OCI-LY1 (cell line): ENCODE measurements around the gene PLVAP.

Experiments
- H2AFZ ChIP-seq: fragments of 200-600 bp; sonication (generic), shearing (Covaris generic); 2 replicates; pipeline ENCODE4 v1.6.0; 2014; ENCODE audit warnings: antibody characterized with exemption, mild to moderate bottlenecking, low read length
- H3F3A ChIP-seq: fragments of 200-600 bp; sonication (generic), shearing (Covaris generic); 2 replicates; pipeline ENCODE4 v1.6.0; 2014; ENCODE audit warnings: mild to moderate bottlenecking, antibody characterized with exemption, low read length, moderate library complexity; ENCODE audit not compliant: insufficient read depth
- H3K27ac ChIP-seq: fragments of 200-600 bp; sonication (generic); 2 replicates; pipeline ENCODE4 v1.5.1; 2014; ENCODE audit warnings: low read length, mixed run types, mild to moderate bottlenecking, low read depth; ENCODE audit not compliant: poor library complexity, severe bottlenecking
- H3K27me3 ChIP-seq: fragments of 200-600 bp; sonication (generic); 2 replicates; pipeline ENCODE4 v1.6.0; 2014; ENCODE audit warnings: antibody characterized with exemption, mild to moderate bottlenecking, low read length, moderate library complexity; ENCODE audit not compliant: insufficient read depth
- H3K36me3 ChIP-seq: fragments of 200-600 bp; sonication (generic); 2 replicates; pipeline ENCODE4 v1.6.1; 2014; ENCODE audit warnings: mild to moderate bottlenecking, antibody characterized with exemption, low read length, moderate library complexity, mixed read lengths; ENCODE audit not compliant: insufficient read depth
- H3K4me1 ChIP-seq: fragments of 200-600 bp; sonication (generic); 2 replicates; pipeline ENCODE4 v1.5.1; 2014; ENCODE audit warnings: mild to moderate bottlenecking, low read length, moderate library complexity; ENCODE audit not compliant: insufficient read depth, severe bottlenecking
- H3K4me2 ChIP-seq: fragments of 200-600 bp; sonication (generic), shearing (Covaris generic); 2 replicates; pipeline ENCODE4 v1.6.1; 2014; ENCODE audit warnings: low read length
- H3K4me3 ChIP-seq: fragments of 200-600 bp; sonication (generic); 2 replicates; pipeline ENCODE4 v1.5.1; 2014; ENCODE audit warnings: low read length, low read depth, mild to moderate bottlenecking, mixed read lengths; ENCODE audit not compliant: poor library complexity, severe bottlenecking
- H3K79me2 ChIP-seq: fragments of 200-600 bp; shearing (Covaris generic); 2 replicates; pipeline ENCODE4 v1.6.1; 2016; ENCODE audit warnings: mixed run types, low read length, mixed read lengths; ENCODE audit not compliant: insufficient read depth
- H3K9ac ChIP-seq: fragments of 200-600 bp; sonication (generic), shearing (Covaris generic); 2 replicates; pipeline ENCODE4 v1.6.1; 2014; ENCODE audit warnings: mild to moderate bottlenecking, low read length, mixed read lengths
- H3K9me2 ChIP-seq: fragments of 200-600 bp; sonication (generic), shearing (Covaris generic); 2 replicates; pipeline ENCODE4 v1.6.1; 2014; ENCODE audit warnings: low read depth, mild to moderate bottlenecking, low read length, mixed read lengths
- H3K9me3 ChIP-seq: fragments of 200-600 bp; shearing (Covaris generic); 2 replicates; pipeline ENCODE4 v1.6.1; 2014; ENCODE audit warnings: low read length, mixed read lengths
- H4K20me1 ChIP-seq: fragments of 200-600 bp; sonication (generic), shearing (Covaris generic); 2 replicates; pipeline ENCODE4 v1.6.0; 2016; ENCODE audit warnings: mild to moderate bottlenecking, low read length; ENCODE audit not compliant: insufficient read depth
- EZH2 ChIP-seq: fragments of 200-600 bp; sonication (generic), shearing (Covaris generic); IDR thresholded peaks from 2 replicates; pipeline ENCODE4 v1.8.0; 2017; ENCODE audit warnings: borderline replicate concordance, mixed run types, mild to moderate bottlenecking, antibody characterized with exemption, low read length, moderate library complexity, mixed read lengths
- TF ChIP-seq, protein P1 (sequence below): fragments of 200-600 bp; sonication (generic), shearing (Covaris generic); IDR thresholded peaks from 2 replicates; pipeline ENCODE4 v1.5.1; 2017; ENCODE audit warnings: mild to moderate bottlenecking, antibody characterized with exemption, low read length, moderate library complexity, mixed read lengths

Gene PLVAP

DNA sequence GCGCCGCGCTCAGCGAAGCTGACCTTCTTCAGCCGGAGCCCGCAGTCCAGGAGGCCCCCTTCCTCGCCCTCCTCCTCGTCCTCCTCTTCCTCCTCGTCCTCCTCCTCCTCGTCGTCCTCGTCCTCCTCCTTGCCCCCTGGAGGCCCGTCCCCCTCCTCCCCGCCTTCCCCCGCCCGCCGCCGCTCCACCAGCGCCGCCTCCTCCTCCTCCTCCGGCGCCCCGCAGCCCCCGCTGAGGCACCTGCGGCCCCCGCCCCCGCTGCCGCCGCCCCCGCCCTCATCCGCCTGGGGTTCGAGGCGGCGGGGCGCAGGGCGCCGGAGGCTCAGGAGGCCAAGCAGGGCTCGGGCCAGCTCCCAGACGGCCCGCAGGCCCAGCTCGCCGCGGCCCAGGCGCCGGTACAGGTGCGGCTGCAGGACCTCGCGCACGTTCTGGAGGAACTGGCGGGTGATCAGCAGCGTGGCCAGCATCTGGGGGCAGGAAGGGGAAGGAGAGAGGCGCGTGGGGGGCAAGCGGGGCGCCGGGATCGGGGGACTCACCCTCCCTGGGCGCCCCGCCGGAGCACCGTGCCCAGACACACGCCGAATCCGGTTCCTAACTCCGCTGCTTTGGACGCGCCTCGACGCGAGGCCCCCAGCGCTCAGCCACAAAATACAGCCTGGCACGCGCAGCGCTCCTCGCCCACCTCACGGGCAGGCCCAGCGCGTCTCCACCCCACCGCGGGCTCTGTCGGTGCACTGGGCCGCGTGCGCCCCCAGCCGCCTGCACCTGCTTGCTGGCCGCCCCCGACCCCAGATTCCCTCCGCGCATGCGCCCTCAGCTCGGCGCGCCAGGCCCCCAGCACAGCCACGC is 48.4 kb downstream of the PLVAP start:
- Histone ChIP-seq H3K9me2 (no peaks in the 10 kb centered on the region), H3K36me3 (peaks cover 5% of the 10 kb centered on the region; the same call in 1 of the 2 replicates), H3K79me2 (no peaks in the 10 kb centered on the region), H3K4me2 (peak overlapping the region; percentile 52), H3K4me3 (no peak overlapping the region), H4K20me1 (no peaks in the 10 kb centered on the region), H2AFZ (no peak overlapping the region), H3K9me3 (no peaks in the 10 kb centered on the region), H3K9ac (no peak overlapping the region), H3K4me1 (peaks cover 7% of the 10 kb centered on the region), H3F3A (no peaks in the 10 kb centered on the region), H3K27me3 (no peaks in the 10 kb centered on the region; the same call in 1 of the 2 replicates), H3K27ac (no peak overlapping the region)
- TF ChIP-seq, protein P1, sequence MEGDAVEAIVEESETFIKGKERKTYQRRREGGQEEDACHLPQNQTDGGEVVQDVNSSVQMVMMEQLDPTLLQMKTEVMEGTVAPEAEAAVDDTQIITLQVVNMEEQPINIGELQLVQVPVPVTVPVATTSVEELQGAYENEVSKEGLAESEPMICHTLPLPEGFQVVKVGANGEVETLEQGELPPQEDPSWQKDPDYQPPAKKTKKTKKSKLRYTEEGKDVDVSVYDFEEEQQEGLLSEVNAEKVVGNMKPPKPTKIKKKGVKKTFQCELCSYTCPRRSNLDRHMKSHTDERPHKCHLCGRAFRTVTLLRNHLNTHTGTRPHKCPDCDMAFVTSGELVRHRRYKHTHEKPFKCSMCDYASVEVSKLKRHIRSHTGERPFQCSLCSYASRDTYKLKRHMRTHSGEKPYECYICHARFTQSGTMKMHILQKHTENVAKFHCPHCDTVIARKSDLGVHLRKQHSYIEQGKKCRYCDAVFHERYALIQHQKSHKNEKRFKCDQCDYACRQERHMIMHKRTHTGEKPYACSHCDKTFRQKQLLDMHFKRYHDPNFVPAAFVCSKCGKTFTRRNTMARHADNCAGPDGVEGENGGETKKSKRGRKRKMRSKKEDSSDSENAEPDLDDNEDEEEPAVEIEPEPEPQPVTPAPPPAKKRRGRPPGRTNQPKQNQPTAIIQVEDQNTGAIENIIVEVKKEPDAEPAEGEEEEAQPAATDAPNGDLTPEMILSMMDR, result no peak

DNA sequence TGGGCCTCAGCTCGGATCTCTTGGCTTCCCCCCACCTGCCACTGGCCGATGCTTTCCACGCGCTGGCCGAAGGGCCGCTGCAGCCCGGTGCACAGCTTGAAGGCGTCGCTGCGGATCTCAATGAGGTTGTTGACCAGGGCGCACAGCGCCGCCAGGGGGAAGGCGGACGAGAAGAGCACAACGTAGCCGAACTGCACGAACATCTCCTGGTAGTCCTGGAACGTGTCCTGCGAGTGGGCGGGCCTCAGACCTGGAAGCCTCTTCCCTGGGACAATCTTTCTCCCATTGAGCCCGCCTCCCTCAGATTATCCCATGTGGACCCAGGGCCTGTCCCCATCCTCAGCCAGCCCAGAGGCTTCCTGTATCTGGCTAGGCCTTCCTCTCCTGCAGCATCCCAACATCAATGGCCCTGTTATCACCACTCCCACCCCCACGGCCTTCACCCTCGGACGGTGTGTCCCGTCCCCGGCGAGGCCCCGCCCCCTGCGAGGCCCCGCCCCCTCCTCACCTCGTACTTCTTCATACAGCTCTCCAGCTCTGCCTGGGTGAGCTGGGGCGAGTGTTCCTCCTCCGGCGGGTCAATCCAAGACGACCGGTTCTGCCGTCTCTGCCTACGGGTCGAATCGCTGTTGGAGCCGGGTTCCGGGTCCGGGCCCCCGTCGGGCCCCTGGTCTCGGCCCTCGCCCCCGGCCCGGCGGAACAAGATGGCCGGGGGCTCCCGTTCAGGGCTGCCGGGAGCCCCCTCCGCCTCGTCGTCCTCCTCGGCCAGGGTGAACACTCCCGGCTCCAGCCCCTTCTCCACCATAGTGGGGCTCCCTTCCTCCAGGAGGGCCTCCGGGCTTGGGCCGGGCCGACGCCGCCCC is 49.3 kb downstream of the PLVAP start:
- Histone ChIP-seq H3K36me3 (peaks cover 2% of the 10 kb centered on the region; the same call in 1 of the 2 replicates), H3K4me2 (peak overlapping the region; percentile 52), H3K9me2 (no peaks in the 10 kb centered on the region), H3K27ac (no peak overlapping the region), H2AFZ (no peak overlapping the region), H3K27me3 (no peaks in the 10 kb centered on the region; the same call in 1 of the 2 replicates), H3K9me3 (no peaks in the 10 kb centered on the region), H3K4me3 (no peak overlapping the region), H3K4me1 (peaks cover 6% of the 10 kb centered on the region), H3K9ac (no peak overlapping the region), H4K20me1 (no peaks in the 10 kb centered on the region), H3K79me2 (no peaks in the 10 kb centered on the region), H3F3A (no peaks in the 10 kb centered on the region)
- TF ChIP-seq EZH2, result no peak
- TF ChIP-seq, protein P1, result peak; percentile 31; the same call in 1 of the 2 replicates

DNA sequence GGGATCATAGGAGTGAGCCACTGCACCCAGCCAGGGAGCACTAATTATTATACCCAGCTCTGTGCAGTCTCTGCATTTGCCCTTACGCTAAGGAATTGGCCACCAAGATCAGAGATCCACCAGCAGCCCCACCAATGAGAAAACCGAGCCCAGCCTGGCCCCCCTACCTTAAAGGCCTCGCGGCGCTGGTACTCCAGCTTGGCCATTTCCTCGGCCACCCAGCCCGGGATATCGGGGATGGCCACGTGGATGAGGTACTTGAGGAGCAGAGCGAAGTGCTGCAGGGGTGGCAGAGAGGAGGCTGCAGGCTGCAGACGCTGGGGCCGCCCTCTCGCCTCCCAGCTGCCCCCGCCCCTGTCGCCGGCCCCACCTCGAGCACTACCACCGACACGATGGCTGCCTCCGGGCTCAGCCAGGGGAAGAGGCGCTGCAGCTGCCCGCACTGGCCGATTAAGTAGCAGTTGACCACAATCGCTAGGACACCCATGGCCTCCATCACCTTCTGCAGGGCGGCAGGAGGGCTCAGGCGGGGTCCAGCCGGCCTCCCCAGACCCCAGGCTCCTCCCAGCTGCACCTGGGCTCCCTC is 50.0 kb downstream of the PLVAP start:
- no peak for TF ChIP-seq EZH2
- TF ChIP-seq, protein P1, result no peak
- no peak overlapping the region for H3K4me2 ChIP-seq
- no peak overlapping the region for H3K4me3 ChIP-seq
- H3K9me3 ChIP-seq, result no peaks in the 10 kb centered on the region
- no peak overlapping the region for H3K9ac ChIP-seq
- no peak overlapping the region for H3K27ac ChIP-seq
- H3K27me3 ChIP-seq, result no peaks in the 10 kb centered on the region; the same call in 1 of the 2 replicates
- no peak overlapping the region for H2AFZ ChIP-seq
- no peaks in the 10 kb centered on the region for H3K79me2 ChIP-seq
- H3K9me2 ChIP-seq, result no peaks in the 10 kb centered on the region
- peaks cover 6% of the 10 kb centered on the region for H3K4me1 ChIP-seq
- H4K20me1 ChIP-seq, result no peaks in the 10 kb centered on the region
- H3F3A ChIP-seq, result peaks cover 3% of the 10 kb centered on the region; the same call in 1 of the 2 replicates
- peaks cover 8% of the 10 kb centered on the region; the same call in 1 of the 2 replicates for H3K36me3 ChIP-seq
